ENCODE results near the gene TM7SF2.
A peak's percentile ranks its signal among the peaks of the same experiment; 100 is the strongest.

Gene TM7SF2

DNA sequence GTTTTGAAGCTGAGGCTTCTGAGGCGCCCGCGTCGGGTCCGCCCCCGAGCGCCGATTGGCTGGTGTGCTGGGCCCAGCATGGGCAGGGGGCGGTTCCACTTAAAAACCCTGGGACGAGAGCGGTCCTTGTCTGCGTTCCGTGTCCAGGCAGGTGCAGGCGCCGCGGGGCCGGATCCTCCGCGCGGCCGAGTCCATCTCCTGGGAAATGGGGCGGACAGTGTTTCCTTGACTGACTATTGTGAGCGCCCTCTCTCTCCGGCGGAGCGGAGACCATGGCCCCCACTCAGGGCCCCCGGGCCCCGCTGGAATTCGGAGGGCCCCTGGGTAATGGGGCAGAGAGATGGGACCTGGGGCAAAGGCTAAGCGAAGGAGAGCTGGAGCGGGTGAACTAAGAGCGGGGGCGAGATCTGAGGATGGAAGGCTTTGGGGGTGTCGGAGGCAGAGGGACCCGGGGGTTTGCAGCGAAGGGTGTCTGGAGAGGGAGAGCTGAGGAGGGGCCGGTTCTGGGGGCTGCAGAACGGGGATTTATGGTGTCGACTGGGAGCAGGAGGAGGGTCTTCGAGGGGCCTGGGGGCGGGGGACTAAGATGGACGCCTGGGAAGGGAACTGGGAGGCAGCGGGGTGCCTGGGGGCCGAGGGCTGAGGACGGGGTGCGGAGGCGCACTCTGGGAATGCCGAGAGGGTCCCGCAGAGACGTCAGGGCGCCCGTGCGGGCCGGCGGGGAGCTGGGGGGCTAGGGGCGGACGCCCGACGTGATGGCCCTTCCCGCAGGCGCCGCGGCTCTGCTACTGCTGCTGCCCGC is at the start of gene TM7SF2:
TSS of gene TM7SF2 (plus strand) at position 129 of the 802 bp plus-strand sequence. CDS start at position 273, 144 bp downstream.
- DNase-seq, result peak; percentile 92 to 93

DNA sequence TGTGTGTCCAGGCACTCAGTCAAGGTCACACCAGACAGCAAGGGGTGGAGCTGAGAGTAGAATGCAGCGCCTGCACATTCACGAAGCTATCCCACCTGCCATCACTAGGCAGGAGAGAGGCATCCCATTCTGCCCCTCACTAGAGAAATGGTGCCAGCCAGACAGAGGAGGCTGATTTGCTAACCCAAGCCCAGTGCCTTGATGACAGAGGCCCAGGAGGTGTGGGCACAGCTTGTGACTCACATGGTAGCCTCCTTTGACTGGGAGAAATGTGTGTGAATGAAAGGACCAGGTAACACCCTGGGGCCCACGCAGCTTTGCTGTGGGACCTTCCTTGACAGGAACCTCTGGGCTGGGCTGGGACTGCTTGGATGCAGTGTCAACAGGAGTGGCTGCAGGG is 48.1 kb upstream of the TM7SF2 start:
- no peak for DNase-seq

DNA sequence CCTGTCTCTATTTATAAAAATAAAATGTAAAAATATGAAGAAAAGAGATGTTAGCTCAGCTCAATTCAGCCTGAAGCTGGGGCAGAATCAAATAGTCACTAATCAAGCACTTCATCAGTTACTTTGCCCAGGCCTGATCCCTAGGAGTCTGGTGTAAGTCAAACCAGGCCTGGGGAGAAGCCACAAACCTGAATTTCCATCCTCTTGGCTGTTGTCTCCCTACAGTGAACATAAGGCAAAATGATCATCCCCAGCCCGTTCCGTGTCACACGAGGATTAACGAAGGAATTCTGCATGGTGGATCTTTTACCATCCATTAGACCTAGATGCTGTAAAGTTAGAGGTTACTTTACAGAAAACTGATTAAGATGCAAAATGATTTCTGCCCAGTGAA is 46.8 kb upstream of the TM7SF2 start:
- no peak for DNase-seq

DNA sequence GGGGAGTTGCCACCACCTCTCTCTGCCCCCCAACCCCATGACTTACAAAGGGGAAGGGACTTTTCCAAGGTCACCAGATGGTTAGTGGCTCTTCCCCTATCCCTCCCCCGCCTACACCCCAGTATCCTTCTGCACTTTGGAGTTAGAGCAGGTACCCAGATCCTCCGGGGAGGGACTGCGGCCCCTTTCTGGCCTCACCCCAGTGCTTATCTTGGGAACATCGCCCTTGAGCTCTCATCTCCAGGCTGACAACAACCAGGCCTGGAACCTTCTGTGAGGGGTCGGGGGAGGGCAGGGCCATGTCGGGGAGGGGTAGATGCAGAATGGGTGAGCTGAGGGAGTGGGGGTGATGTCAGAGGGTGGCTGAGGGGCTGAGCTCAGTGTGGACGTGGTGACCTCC is 45.8 kb upstream of the TM7SF2 start:
- no peak for DNase-seq

DNA sequence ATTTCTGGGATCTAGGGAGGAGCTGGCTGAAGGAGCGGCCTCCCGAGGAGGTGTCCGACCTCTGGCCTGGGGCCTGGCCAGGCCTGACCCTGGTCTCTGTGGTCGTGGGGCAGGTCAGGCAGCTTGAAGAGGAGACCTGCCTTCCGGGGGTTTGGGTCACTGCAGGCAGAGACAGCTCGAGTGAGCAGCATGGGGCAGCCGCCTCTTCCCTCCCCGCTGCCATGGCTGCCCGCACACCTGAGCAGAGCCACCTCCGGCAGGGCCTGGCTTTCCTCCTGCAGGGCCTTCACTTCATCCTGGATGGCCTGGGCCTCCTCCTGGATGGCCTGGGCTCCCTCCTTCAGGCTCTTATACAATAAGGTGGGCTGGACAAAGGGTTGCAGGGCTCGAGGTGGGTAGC is 45.4 kb upstream of the TM7SF2 start:
- no peak for DNase-seq

DNA sequence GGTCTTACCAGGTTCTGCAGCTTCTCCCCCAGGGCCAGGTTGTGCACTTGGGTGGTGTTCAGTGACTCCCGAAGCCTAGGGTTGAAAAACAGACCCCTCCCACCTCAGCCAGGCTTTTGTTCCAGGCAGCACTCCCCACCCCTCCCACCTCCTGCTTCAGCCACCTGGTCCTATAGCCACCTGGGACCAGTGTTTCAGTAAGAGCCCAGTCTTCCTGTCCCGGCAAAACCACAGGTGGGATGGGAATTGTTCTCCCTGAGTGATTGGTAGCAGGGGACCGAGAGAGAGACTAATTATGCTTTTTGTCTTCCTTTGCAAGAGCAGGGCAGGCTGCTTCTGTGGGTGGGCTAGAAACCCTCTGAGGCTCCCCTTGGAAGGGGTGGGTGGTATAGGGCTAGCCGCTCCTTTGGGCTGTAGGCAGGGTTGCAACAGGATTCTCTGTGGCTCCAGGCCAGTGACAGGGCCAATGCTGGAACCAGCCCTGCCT is 44.8 kb upstream of the TM7SF2 start:
- no peak for DNase-seq

DNA sequence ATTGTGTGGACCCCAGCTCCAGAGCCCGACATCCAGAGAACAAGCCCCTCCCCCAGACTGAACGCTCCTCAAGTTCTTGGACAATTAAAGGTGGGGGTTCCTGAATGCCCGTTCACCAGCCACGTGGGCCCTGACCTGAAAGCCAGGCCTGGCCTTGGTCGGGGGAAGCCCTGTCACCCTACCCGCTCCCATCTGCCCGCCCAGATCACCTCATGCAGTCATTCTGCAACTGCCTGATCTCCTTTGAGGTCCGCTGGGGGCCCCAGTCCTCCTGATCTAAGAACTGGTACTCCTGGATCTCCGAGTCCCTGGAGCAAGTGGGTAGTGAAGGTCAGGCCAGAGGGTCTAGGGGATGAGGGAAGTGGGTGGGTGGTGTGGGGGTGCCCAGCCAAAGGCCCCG is 44.2 kb upstream of the TM7SF2 start:
- no peak for DNase-seq

DNA sequence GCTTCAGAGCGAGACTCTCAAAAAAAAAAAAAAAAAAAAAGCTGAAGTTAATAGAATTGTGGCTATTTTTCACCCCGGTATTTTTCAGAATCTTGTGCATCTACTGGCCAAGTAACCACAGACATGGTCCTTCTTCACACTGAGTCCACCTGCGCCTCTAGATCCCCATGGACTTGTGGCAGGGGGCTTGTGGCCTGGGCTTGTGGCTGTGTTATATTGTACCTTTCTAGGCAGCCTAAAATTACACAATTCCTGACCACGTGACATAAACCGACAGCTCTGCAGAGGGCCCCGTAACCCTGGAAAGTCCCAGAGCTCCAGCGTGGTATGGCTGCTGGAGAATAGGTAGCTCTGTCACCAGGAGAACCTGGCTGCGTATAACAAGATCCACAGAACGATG is 42.5 kb upstream of the TM7SF2 start:
- no peak for DNase-seq

DNA sequence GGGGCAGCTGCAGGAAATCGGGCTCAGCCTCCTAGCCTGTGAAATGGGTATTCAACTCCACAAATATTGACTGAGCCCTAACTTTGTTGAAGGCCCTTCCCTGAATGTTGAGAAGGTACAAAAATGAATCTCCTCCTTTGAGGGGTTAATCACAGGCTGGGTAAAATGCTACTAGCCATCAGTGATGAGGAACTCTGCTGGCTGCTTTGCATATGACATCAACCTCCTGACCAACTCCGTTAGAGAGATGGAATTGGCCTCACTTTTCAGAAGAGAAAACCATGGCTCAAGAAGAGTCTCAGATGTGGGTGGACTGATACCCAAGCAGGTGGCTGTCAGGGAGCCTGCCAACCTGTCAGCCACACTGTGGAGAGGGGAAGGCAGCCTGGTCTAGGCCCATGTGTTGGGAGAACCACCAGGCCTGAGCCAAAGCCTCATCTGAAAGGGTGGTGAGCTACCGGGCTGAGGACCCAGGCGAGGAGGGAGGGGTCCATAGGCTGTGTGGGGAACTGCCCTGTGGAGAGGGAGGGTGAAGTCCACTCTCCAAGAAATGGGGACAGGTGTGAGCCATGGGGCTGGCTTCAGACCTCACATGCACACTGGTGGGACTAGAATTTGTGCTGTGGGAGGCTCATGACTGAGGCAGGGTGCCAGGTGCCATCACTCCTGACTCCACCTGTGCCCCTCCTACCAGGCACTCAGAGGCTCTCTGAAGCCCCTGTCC is 39.6 kb upstream of the TM7SF2 start:
- DNase-seq, result no peak

DNA sequence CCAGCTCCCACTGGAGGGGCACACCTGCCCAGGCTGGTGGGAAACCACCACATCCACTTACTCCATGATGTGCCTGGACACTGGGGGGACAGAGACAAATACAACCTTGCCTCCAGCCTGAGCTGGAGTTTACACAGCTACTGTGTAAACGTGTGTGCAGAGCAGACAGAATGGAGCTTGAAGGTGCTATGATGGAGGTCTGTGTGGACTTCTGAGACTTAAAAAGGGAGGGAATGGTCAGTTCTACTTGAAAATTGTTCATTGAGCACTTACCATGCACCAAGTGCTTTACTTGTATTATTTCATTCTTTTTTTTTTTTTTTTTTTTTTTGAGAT is 39.1 kb upstream of the TM7SF2 start:
- DNase-seq, result no peak

DNA sequence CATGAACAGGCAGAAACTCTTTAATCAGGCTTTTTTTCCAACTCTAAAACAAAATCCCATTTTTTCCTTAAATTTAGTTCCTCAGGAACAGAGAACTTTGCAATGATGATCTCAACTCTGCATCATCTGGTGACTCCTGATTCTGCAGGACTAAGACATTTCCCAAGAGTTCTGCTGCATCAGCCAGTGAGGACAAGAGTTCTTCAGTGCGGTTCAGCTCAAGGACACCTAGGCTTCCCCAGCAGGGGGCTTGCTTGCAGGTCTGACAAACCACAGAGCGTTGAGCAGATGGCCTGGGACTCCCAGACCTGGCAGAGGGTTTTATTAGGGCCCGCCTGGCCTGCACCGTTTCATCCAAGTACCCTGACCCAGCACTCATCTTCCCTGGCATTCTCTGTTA is 34.2 kb upstream of the TM7SF2 start:
- no peak for DNase-seq

DNA sequence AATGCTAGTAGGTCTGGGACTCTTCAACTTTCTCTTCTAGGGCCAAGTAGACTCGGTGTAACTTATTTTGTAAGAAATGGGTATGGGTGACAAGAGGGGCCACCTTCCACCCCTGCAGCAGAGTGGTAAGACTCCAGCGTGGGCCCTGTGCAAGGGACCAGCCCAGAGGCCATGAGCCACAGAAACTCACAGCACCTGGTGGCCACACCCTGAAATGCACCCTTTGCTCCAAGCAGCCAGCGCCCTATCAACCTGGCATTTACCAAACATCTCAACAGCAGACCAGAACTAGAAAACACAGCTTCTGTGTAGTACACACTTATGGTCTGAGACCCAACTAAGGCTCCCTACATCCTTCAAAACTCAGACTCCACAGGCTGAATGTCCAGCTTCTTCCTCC is 33.5 kb upstream of the TM7SF2 start:
- DNase-seq, result peak; percentile 60 to 62

DNA sequence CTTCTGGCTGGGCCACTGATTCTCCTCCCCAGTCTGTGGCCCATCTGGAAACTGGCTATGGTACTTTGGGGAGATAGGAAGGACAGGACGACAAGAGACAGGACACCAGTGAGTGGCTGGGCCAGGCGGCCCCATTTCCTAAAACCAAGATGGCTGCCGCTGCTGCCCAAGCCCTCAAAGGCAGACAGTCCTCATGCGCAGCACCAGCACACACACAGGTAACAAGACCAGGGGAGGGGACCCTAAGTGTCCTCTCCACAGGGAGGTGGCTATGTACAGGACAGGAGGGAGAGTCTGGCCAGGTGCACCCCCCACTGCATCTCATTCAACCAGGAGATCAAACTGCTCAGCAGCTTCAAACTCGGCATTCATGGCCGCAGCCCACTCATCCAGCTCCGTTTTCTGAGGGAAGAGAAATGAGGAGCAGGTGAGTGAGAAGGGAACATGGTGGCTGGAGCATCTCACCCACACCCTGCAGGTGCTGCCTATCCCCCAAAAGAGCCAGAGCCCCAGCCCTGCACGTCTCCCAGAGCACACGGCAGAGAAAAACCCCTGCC is 32.8 kb upstream of the TM7SF2 start:
- no peak for DNase-seq

DNA sequence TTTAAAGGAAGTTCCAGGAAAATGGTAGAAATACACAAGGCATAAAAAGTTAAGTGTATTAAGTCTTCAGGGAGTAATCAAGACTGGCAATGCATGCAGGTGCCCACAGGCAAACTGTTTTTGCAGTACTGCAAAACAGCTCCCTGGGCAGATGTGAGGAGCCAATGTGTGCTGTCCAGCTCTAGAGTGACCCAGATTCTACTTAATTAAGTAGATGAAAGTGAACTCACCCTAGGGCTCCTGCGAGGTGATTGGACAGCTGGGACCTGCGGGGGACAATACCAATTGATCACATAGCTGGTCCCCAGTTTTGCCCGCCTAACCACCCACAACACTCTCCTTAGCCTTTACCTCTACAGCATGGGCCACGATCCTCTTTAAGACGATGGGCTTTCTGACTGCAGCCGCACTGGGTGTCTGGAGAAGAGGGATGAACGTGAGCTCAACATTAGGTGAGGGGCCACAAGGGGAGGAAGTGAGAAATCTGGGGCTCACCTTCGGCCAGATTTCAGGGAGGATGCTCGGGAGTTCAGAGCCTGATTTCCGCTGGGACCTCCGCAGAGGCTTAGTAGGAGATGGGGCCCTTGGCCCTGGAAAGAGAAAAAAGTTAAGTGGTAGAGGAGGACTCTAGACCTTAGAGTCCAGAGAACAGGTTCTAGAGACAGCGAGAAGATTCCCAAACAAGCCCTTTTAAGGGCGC is 28.4 kb upstream of the TM7SF2 start:
- no peak for DNase-seq

DNA sequence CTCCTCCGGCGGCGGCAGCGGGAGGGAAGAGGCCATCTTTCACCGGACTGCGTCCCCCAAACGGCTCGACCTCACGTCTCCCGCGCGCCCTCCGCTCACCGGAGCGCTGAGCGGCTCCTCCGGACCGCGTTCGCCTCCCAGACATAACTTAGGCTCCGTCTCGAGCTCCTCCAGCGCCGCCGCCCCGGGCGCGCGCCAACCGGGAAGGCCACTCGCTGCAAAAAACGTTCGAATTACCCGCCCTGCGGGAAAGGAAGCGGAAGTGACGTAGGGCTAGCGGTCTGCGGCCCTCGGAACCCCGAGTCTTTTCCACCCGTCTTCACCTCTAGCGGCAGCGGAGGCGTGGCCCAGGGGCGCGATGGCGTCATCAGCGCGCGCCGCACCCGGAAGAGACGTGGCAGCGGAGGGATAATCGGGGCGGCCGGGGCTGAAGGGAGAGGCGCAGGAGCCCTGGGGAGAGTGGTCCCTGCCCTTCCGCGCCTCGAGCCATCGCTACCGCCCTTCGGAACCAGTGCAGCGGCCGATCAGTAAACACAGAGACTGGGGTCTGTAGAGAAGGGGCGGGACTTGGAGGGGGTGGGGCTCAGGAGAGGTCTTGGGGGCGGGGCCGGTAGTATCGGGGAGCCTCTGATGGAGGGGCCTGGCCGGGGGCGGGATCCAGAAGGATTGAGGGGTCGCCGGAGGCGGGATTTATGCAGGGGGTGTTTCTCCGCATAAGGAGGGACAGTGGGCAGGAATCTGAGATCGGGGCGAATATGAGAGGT is 27.7 kb upstream of the TM7SF2 start, which contains the start of the genes CDCA5 and ZFPL1:
TSS of gene CDCA5 (minus strand) at position 207 of the 764 bp plus-strand sequence. CDS start at position 145, 62 bp downstream.
TSS of gene ZFPL1 (plus strand) at position 389 of the 764 bp plus-strand sequence. CDS start 477 bp downstream, outside the sequence.
- peak; percentile 93 to 94 for DNase-seq

DNA sequence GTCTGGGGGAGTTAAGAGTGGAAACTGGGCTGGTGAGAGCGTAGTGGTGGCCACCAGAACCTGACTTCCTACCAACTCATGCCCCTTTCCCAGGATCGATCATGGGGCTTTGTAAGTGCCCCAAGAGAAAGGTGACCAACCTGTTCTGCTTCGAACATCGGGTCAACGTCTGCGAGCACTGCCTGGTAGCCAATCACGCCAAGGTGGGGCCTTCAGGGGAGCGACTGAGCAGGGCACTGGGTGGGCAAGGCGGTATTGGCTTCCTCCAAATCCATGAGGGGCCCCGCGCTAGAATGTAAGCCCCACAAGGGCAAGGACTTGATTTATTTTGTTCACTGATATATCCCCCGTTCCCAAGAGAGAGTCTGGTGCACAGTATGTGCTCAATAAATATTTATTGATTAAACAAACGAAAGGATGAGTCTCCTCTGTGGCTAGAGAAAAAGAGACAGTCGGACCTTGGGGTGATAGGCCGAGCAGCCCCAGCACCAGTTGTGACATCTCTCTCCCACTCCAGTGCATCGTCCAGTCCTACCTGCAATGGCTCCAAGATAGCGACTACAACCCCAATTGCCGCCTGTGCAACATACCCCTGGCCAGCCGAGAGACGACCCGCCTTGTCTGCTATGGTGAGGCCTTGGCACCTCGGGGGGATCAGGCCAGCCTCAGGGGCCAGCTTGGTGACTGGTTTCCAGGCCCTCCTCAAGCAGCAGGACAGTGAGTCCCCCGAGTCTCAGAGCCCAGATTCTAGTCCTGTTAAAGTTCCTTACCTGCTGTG is 26.9 kb upstream of the TM7SF2 start:
- no peak for DNase-seq

DNA sequence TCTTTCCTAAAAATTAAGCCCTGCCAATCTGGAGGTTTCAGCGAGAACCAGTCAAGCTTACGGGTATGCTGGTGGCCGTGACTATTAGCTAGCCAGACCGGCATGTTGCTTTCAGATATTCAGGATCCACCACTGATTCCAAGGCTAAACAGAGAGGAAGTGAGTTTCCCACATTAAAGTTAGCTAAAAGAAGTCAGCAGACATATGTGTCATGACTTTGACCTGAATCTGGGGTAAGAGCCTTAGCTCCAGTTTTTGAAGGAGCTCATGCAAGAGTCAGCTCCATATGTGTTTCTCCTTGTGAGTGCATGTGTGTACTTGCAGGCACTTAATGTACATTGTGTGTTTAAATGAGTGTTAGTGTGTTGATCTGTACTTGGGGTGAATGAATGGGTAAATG is 26.2 kb upstream of the TM7SF2 start:
- no peak for DNase-seq

DNA sequence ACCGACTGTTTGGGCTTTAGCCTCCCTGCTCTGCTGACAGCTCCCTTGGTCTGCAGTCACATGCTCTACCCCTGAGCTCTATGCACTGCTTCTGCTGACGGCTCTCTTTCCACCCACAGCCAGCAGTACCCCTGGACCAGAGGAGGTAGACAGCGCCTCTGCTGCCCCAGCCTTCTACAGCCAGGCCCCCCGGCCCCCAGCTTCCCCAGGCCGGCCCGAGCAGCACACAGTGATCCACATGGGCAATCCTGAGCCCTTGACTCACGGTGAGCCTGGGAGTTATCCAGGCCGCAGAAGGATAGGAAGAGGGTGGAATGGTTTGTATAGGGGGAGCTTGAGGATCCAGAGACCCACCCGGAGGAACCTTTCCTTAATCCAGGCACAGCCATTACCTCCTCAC is 24.9 kb upstream of the TM7SF2 start:
- no peak for DNase-seq

DNA sequence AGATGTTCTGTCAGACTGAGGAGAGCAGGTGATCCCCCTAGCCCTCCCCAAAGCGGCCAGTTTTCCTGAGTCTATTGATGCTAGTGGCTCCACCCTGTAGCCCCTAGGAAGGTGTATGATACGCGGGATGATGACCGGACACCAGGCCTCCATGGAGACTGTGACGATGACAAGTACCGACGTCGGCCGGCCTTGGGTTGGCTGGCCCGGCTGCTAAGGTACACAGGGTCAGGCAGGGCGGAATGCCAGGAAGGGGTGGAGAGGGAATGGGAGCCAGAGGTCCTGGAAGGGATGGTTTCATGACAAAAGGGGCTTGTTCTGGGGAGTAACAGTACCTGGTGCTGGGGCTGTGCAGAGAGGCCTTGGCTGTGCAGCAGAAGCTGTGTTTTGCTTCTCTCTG is 24.5 kb upstream of the TM7SF2 start:
- DNase-seq, result no peak

DNA sequence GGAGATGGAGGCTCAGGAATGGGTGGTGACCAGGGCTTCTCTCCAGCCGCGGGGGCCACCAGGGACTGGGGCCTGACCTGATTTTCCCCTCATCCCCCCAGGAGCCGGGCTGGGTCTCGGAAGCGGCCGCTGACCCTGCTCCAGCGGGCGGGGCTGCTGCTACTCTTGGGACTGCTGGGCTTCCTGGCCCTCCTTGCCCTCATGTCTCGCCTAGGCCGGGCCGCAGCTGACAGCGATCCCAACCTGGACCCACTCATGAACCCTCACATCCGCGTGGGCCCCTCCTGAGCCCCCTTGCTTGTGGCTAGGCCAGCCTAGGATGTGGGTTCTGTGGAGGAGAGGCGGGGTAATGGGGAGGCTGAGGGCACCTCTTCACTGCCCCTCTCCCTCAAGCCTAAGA is 23.8 kb upstream of the TM7SF2 start:
- no peak for DNase-seq

DNA sequence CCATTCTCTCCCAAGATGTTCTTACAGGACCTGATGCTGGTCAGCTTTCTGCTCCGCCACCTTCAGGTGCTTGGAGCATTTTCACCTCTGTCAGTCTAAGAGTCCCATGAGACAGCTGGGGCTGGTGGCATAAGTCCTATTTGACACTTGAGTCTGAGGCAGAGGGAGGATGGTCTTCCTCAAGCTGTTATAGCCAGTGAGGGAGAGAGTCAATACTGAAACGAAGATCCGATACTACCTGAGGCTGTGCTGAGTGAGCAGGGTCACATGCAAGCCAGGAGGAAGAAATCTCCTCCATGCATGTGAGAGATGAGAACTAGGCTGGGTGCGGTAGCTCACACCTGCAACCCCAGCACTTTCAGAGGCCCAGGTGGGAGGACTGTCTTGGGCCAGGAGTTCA is 22.1 kb upstream of the TM7SF2 start:
- DNase-seq, result no peak

DNA sequence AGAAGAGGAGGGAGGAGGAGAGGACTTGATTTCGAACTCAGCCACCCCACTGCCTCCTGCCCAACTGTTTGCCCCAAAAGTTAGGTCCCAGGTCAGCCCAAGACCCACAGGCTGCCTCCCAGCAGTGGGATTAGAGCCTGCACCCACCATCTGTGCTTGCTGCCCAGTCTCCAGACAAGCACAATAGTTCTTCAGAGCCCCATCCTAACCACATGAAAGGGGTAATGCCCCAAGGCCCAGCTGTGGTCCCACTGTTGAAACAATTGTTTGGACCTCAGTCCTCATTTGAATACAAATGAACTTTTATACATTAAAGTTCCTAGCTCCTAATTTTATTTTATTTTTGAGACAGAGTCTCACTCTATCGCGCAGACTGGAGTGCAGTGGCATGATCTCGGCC is 21.0 kb upstream of the TM7SF2 start:
- DNase-seq, result no peak
